ENCODE data around the gene SMIM7.
A peak's percentile ranks its signal among the peaks of the same experiment; 100 is the strongest.
"Not testable (repeated sequence)": the region's sequence is repeated elsewhere in the genome, so short reads cannot be mapped to it uniquely, and the experiment has no call there.

Gene SMIM7

GRCh38 chr19:16654140-16654539 is 5.8 kb downstream of the SMIM7 start:
- no peak for DNase-seq

GRCh38 chr19:16652854-16653253 is 7.1 kb downstream of the SMIM7 start:
- peak; percentile 33 for DNase-seq

- DNase-seq, result not testable (repeated sequence)
These were observed 8.3 kb downstream of the SMIM7 start for GRCh38 chr19:16651421-16652188.

- no peak for DNase-seq
These were observed 9.1 kb downstream of the SMIM7 start for GRCh38 chr19:16650821-16651220.

- no peak for DNase-seq
These were observed 10.2 kb downstream of the SMIM7 start for GRCh38 chr19:16649734-16650133.

GRCh38 chr19:16645140-16645539 is 14.8 kb downstream of the SMIM7 start:
- DNase-seq, result no peak

- DNase-seq, result no peak
These were observed 18.2 kb downstream of the SMIM7 start for GRCh38 chr19:16641695-16642094.

- DNase-seq, result no peak
These were observed 19.0 kb downstream of the SMIM7 start for GRCh38 chr19:16640951-16641350.

- DNase-seq, result no peak
These were observed 21.3 kb downstream of the SMIM7 start for GRCh38 chr19:16638666-16639065.

- DNase-seq, result no peak
These were observed 22.4 kb downstream of the SMIM7 start for GRCh38 chr19:16637535-16637934.

GRCh38 chr19:16631465-16631864 is 28.5 kb downstream of the SMIM7 start:
- DNase-seq, result no peak

- peak; percentile 84 for DNase-seq
These were observed 30.8 kb downstream of the SMIM7 start for GRCh38 chr19:16628984-16629691.

- DNase-seq, result peak; percentile 98
These were observed 31.6 kb downstream of the SMIM7 start, which contains the start of gene MED26 for GRCh38 chr19:16628183-16628983. Gene MED26, minus strand, starts transcription at chr19:16628204. Its CDS starts 261 bp downstream, at chr19:16627943.

- no peak for DNase-seq
These were observed 32.1 kb downstream of the SMIM7 start for GRCh38 chr19:16627928-16628182.

- DNase-seq, result peak; percentile 44
These were observed 32.6 kb downstream of the SMIM7 start for GRCh38 chr19:16627193-16627927.

- peak; percentile 32 for DNase-seq
These were observed 33.1 kb downstream of the SMIM7 start for GRCh38 chr19:16626796-16627192.

- DNase-seq, result no peak
These were observed 34.6 kb downstream of the SMIM7 start for GRCh38 chr19:16625163-16625958.

GRCh38 chr19:16624236-16624635 is 35.7 kb downstream of the SMIM7 start:
- DNase-seq, result no peak

GRCh38 chr19:16623576-16623975 is 36.4 kb downstream of the SMIM7 start:
- no peak for DNase-seq

GRCh38 chr19:16623066-16623465 is 36.9 kb downstream of the SMIM7 start:
- DNase-seq, result no peak

- no peak for DNase-seq
These were observed 38.7 kb downstream of the SMIM7 start for GRCh38 chr19:16621165-16621800.

- DNase-seq, result no peak
These were observed 39.4 kb downstream of the SMIM7 start for GRCh38 chr19:16620584-16620983.
